Naive thymus-derived CD8-positive, alpha-beta T cell (primary cell): ENCODE measurements around the gene GPR62. TPM values are rescaled to one million over a fixed set of nuclear protein-coding genes. Genes with fewer than 3 reads are reported as not detected.

Experiments
- ATAC-seq, 2 donors: fragments of 150-1000 bp; cut with Tn5 transposase in 1 of 2; sonication (Bioruptor Pico), chemical (Tn5 transposase) in 1 of 2; 1 replicate in 1 of 2; 2 replicates in 1 of 2; pipeline ENCODE4 v1.10.0; 2021; ENCODE audit warnings: mild to moderate bottlenecking in 2 of 2, moderate library complexity in 2 of 2
- POLR2A ChIA-PET: fragments of 350-600 bp; sonication (Branson Sonifier 250); formaldehyde crosslinking; loops from one replicate; lab custom pipeline; 2021; ENCODE audit warnings: antibody characterized with exemption; lab: Charles Lee
- DNase-seq, 10 donors: peaks; one replicate each; pipeline versions ENCODE4 v3.0.0 to v3.0.0-alpha.2; 2020 to 2022
- H3K27ac Mint-ChIP-seq, 10 donors: one replicate each; pipeline ENCODE4 v1.8.0; 2020 to 2022; ENCODE audit warnings: mild to moderate bottlenecking in 10 of 10, mixed read lengths in 10 of 10, moderate library complexity in 4 of 10, inconsistent platforms in 1 of 10
- H3K27me3 Mint-ChIP-seq, 5 donors: one replicate each; pipeline ENCODE4 v1.8.0; 2021 to 2022; ENCODE audit warnings: mixed read lengths in 5 of 5
- H3K36me3 Mint-ChIP-seq, 3 donors: one replicate each; pipeline ENCODE4 v1.8.0; 2020 to 2022; ENCODE audit warnings: mixed read lengths in 3 of 3, mild to moderate bottlenecking in 2 of 3, inconsistent platforms in 1 of 3
- H3K4me1 Mint-ChIP-seq, 4 donors: one replicate each; pipeline ENCODE4 v1.8.0; 2021 to 2022; ENCODE audit warnings: mixed read lengths in 4 of 4
- H3K4me3 Mint-ChIP-seq, 10 donors: one replicate each; pipeline ENCODE4 v1.8.0; 2020 to 2022; ENCODE audit warnings: mild to moderate bottlenecking in 10 of 10, mixed read lengths in 10 of 10, moderate library complexity in 6 of 10, inconsistent platforms in 1 of 10
- H3K9me3 Mint-ChIP-seq, 9 donors: one replicate each; pipeline ENCODE4 v1.8.0; 2020 to 2022; ENCODE audit warnings: mixed read lengths in 9 of 9, mild to moderate bottlenecking in 3 of 9, inconsistent platforms in 1 of 9, moderate library complexity in 1 of 9
- polyA plus RNA-seq, 3 donors: library from polyadenylated mRNA; unstranded; fragments of 300-500 nt; fragmentation: Illumina TruSeq; gene quantifications; one replicate each; pipeline ENCODE4 v1.2.3, GENCODE V29; 2021
- total RNA-seq, 8 experiments: library from RNA in 2 of 8; stranded (reverse) in 2 of 8; gene quantifications; one replicate each; pipeline ENCODE4 v1.2.3 and lab custom pipeline; 2021 to 2026

Gene GPR62
- total and polyA plus RNA-seq, 5 experiments from 2014 or later, result not detected

- DNase-seq (no peak), ATAC-seq (no peak)
- POLR2A ChIA-PET, result interaction anchor here (0.5 to 1.4 kb wide), 5 partner anchors 13 to 382 kb away, joined by 3 to 4 read pairs (median 3); partner anchors contain the start of gene ACY1
- Mint-ChIP-seq H3K4me3 (peak overlapping the region in 1 of 10 donors; percentile 45), H3K4me1 (peaks cover 20 to 57% (median 42%) of the 10 kb centered on the region in 4 donors), H3K27me3 (no peaks in the 10 kb centered on the region), H3K27ac (peak overlapping the region in 4 of 10 donors; percentile 17 to 24 (median 20)), H3K36me3 (no peaks in the 10 kb centered on the region), H3K9me3 (no peaks in the 10 kb centered on the region)
These were observed 14.7 kb downstream of the GPR62 start for GRCh38 chr3:51969841-51970240.

GRCh38 chr3:51970606-51971300 lies 15.6 kb downstream of the GPR62 start:
- peak overlapping the region in 5 of 10 donors; percentile 24 to 43 (median 34) for H3K27ac Mint-ChIP-seq

GRCh38 chr3:51971350-51971749 lies 16.2 kb downstream of the GPR62 start:
- DNase-seq, result no peak
- H3K27me3 Mint-ChIP-seq, result no peaks in the 10 kb centered on the region
- peak overlapping the region in 2 of 10 donors; percentile 19 to 34 for H3K27ac Mint-ChIP-seq
- no peak for ATAC-seq
- POLR2A ChIA-PET, result interaction anchor here (1.2 to 5.3 kb wide), 3 partner anchors 9 to 24 kb away, joined by 3 to 36 read pairs (median 3); partner anchors contain the start of gene RPL29
- peak overlapping the region in 4 of 10 donors; percentile 13 to 70 (median 41) for H3K4me3 Mint-ChIP-seq
- H3K9me3 Mint-ChIP-seq, result no peaks in the 10 kb centered on the region
- H3K36me3 Mint-ChIP-seq, result no peaks in the 10 kb centered on the region
- H3K4me1 Mint-ChIP-seq, result peaks cover 22 to 53% (median 44%) of the 10 kb centered on the region in 4 donors

More at GRCh38 chr3:51970606-51971300, 15.6 kb downstream of the GPR62 start:
- Mint-ChIP-seq H3K4me1 (peaks cover 23 to 54% (median 44%) of the 10 kb centered on the region in 4 donors), H3K36me3 (no peaks in the 10 kb centered on the region), H3K4me3 (peak overlapping the region in 5 of 10 donors; percentile 9 to 21 (median 13)), H3K27me3 (no peaks in the 10 kb centered on the region), H3K9me3 (no peaks in the 10 kb centered on the region)
- ATAC-seq (no peak), DNase-seq (no peak)
- POLR2A ChIA-PET, result interaction anchor here (0.9 to 5.3 kb wide), 5 partner anchors 10 to 25 kb away, joined by 3 to 36 read pairs (median 3); partner anchors contain the start of genes ACY1 and RPL29

GRCh38 chr3:51974277-51974962 lies 19.2 kb downstream of the GPR62 start:
- ATAC-seq, result peak; percentile 16 to 20
- Mint-ChIP-seq H3K36me3 (no peaks in the 10 kb centered on the region), H3K27me3 (no peaks in the 10 kb centered on the region), H3K9me3 (no peaks in the 10 kb centered on the region), H3K4me1 (peaks cover 23 to 55% (median 39%) of the 10 kb centered on the region in 4 donors), H3K27ac (peak overlapping the region; percentile 88 to 96 (median 95)), H3K4me3 (peak overlapping the region; percentile 89 to 97 (median 94))
- DNase-seq, result peak in 1 of 10 donors; percentile 20
- POLR2A ChIA-PET, result interaction anchor here (0.7 to 5.3 kb wide), 12 partner anchors 8 to 475 kb away, joined by 3 to 42 read pairs (median 4); partner anchors contain the start of genes ACY1, DCAF1, GPR62 and PARP3

GRCh38 chr3:51974963-51975851 lies 20.0 kb downstream of the GPR62 start, which contains the start of gene ABHD14A:
Gene ABHD14A (plus strand): TSS chr3:51975064. CDS start chr3:51975136, 72 bp downstream.
- H3K9me3 Mint-ChIP-seq, result no peaks in the 10 kb centered on the region
- no peaks in the 10 kb centered on the region for H3K36me3 Mint-ChIP-seq
- H3K4me1 Mint-ChIP-seq, result peaks cover 23 to 54% (median 39%) of the 10 kb centered on the region in 4 donors
- H3K4me3 Mint-ChIP-seq, result peak within 1 kb of the TSS; percentile 89 to 97 (median 94)
- ATAC-seq, result peak; percentile 70 to 80
- peak; percentile 57 to 81 (median 72) for DNase-seq
- no peaks in the 10 kb centered on the region for H3K27me3 Mint-ChIP-seq
- POLR2A ChIA-PET, result interaction anchor here (0.7 to 5.3 kb wide), 11 partner anchors 8 to 348 kb away, joined by 3 to 42 read pairs (median 3); partner anchors contain the start of genes ACY1, GPR62, PARP3 and RPL29
- peak within 1 kb of the TSS; percentile 91 to 96 (median 95) for H3K27ac Mint-ChIP-seq

GRCh38 chr3:51975852-51976549 lies 20.8 kb downstream of the GPR62 start:
- H3K9me3 Mint-ChIP-seq, result no peaks in the 10 kb centered on the region
- H3K36me3 Mint-ChIP-seq, result no peaks in the 10 kb centered on the region
- no peaks in the 10 kb centered on the region for H3K27me3 Mint-ChIP-seq
- DNase-seq (peak in 2 of 10 donors; percentile 17 to 48), ATAC-seq (no peak)
- POLR2A ChIA-PET, result interaction anchor here (0.6 to 5.3 kb wide), 8 partner anchors 8 to 1660 kb away, joined by 3 to 42 read pairs (median 6); partner anchors contain the start of genes ACY1, PARP3, RPL29 and RRP9
- H3K4me1 Mint-ChIP-seq, result peaks cover 23 to 52% (median 41%) of the 10 kb centered on the region in 4 donors
- peak overlapping the region; percentile 82 to 95 (median 91) for H3K4me3 Mint-ChIP-seq
- H3K27ac Mint-ChIP-seq, result peak overlapping the region; percentile 77 to 96 (median 90)

GRCh38 chr3:51977446-51978142 lies 22.4 kb downstream of the GPR62 start:
- ATAC-seq, result peak; percentile 38 to 70
- H3K36me3 Mint-ChIP-seq, result no peaks in the 10 kb centered on the region
- DNase-seq, result peak in 7 of 10 donors; percentile 30 to 74 (median 56)

GRCh38 chr3:51978143-51978502 lies 22.9 kb downstream of the GPR62 start:
- no peaks in the 10 kb centered on the region for H3K36me3 Mint-ChIP-seq
- peak overlapping the region in 4 of 10 donors; percentile 31 to 90 (median 57) for H3K27ac Mint-ChIP-seq
- peaks cover 29 to 62% (median 55%) of the 10 kb centered on the region in 4 donors for H3K4me1 Mint-ChIP-seq
- DNase-seq (no peak), ATAC-seq (no peak)
- POLR2A ChIA-PET, result interaction anchor here (1.3 kb wide), 1 partner anchor 15 kb away, joined by 4 read pairs; no protein-coding TSS in a partner anchor
- no peaks in the 10 kb centered on the region for H3K9me3 Mint-ChIP-seq
- H3K27me3 Mint-ChIP-seq, result no peaks in the 10 kb centered on the region
- no peak overlapping the region for H3K4me3 Mint-ChIP-seq

More at GRCh38 chr3:51977446-51978142, 22.4 kb downstream of the GPR62 start:
- H3K27me3 Mint-ChIP-seq, result no peaks in the 10 kb centered on the region
- H3K4me3 Mint-ChIP-seq, result peak overlapping the region; percentile 7 to 95 (median 70)
- H3K27ac Mint-ChIP-seq, result peak overlapping the region; percentile 44 to 90 (median 78)
- H3K9me3 Mint-ChIP-seq, result no peaks in the 10 kb centered on the region
- POLR2A ChIA-PET, result interaction anchor here (1.3 kb wide), 2 partner anchors 9 to 15 kb away, joined by 4 to 7 read pairs; no protein-coding TSS in a partner anchor
- H3K4me1 Mint-ChIP-seq, result peaks cover 25 to 59% (median 50%) of the 10 kb centered on the region in 4 donors

- Mint-ChIP-seq H3K27ac (no peak overlapping the region), H3K36me3 (no peaks in the 10 kb centered on the region), H3K27me3 (no peaks in the 10 kb centered on the region), H3K9me3 (no peaks in the 10 kb centered on the region), H3K4me3 (no peak overlapping the region), H3K4me1 (peaks cover 20 to 58% (median 50%) of the 10 kb centered on the region in 4 donors)
- POLR2A ChIA-PET, result interaction anchor here (1.0 to 2.1 kb wide), 5 partner anchors 9 to 73 kb away, joined by 3 to 5 read pairs (median 3); no protein-coding TSS in a partner anchor
- ATAC-seq (no peak), DNase-seq (no peak)
These were observed 25.1 kb downstream of the GPR62 start for GRCh38 chr3:51980253-51980652.

GRCh38 chr3:51982352-51982837 lies 27.2 kb downstream of the GPR62 start:
- DNase-seq (peak in 1 of 10 donors; percentile 23), ATAC-seq (peak; percentile 37 to 38)
- Mint-ChIP-seq H3K36me3 (no peaks in the 10 kb centered on the region), H3K9me3 (no peaks in the 10 kb centered on the region), H3K27me3 (no peaks in the 10 kb centered on the region), H3K4me1 (peaks cover 9 to 42% (median 32%) of the 10 kb centered on the region in 4 donors), H3K4me3 (peak overlapping the region; percentile 86 to 99 (median 94)), H3K27ac (peak overlapping the region; percentile 91 to 95 (median 94))
- POLR2A ChIA-PET, result interaction anchor here (0.6 to 3.6 kb wide), 18 partner anchors 7 to 305 kb away, joined by 3 to 41 read pairs (median 5); partner anchors contain the start of genes ABHD14A, ABHD14B, DUSP7 and GLYCTK
